ENCODE results near the gene TAB2. TPM values are rescaled to one million over a fixed set of nuclear protein-coding genes. Genes with fewer than 3 reads are reported as not detected.
"Not testable (repeated sequence)": the region's sequence is repeated elsewhere in the genome, so short reads cannot be mapped to it uniquely, and the experiment has no call there.

TAB2 gene
- total RNA-seq, 6 donors from 2014 or later, result 46.5 to 99.5 (median 52.7) TPM

- no peaks in the 10 kb centered on the region for H3K36me3 ChIP-seq
- no peak overlapping the region for H3K4me3 ChIP-seq
- ATAC-seq (ENCODE audit: low FRiP score in 2 of 2) (no peak), DNase-seq (no peak)
- H3K27me3 ChIP-seq, result no peaks in the 10 kb centered on the region
- peaks cover 3 to 14% (median 11%) of the 10 kb centered on the region in 4 donors for H3K4me1 ChIP-seq
- TF ChIP-seq POLR2A (IDR thresholded peaks at IDR 0.05) (no peak), EP300 (IDR thresholded peaks at IDR 0.05) (no peak), POLR2AphosphoS5 (IDR thresholded peaks at IDR 0.05) (no peak), CTCF (IDR thresholded peaks at IDR 0.05) (no peak)
- no peak overlapping the region for H3K27ac ChIP-seq
- no peaks in the 10 kb centered on the region for H3K9me3 ChIP-seq
- WGBS, 2 donors, result 60 to 68% methylated on average over 2 of the region's 2 CpGs
Measured at GRCh38 chr6:149347067-149347466, 29.6 kb downstream of the TAB2 start.

GRCh38 chr6:149349279-149349678 is 31.8 kb downstream of the TAB2 start:
- ATAC-seq (ENCODE audit: low FRiP score in 2 of 2); H3K27me3 ChIP-seq; H3K36me3 ChIP-seq; H3K4me1 ChIP-seq; H3K9me3 ChIP-seq; H3K27ac ChIP-seq; H3K4me3 ChIP-seq; DNase-seq: not testable (repeated sequence)
- WGBS, 2 donors, result 91 to 93% methylated on average over 6 of the region's 6 CpGs

GRCh38 chr6:149354009-149354408 is 36.5 kb downstream of the TAB2 start:
- no peak for ATAC-seq (ENCODE audit: low FRiP score in 2 of 2)
- no peak overlapping the region for H3K4me3 ChIP-seq
- H3K27me3 ChIP-seq, result no peaks in the 10 kb centered on the region
- H3K27ac ChIP-seq, result no peak overlapping the region
- no peaks in the 10 kb centered on the region for H3K36me3 ChIP-seq
- no peaks in the 10 kb centered on the region for H3K9me3 ChIP-seq
- DNase-seq, result no peak
- WGBS, 2 donors, result 73 to 76% methylated on average over 2 of the region's 2 CpGs
- H3K4me1 ChIP-seq, result peaks cover 0 to 4% (median 2%) of the 10 kb centered on the region in 4 donors
- no peak for TF ChIP-seq EP300 (IDR thresholded peaks at IDR 0.05)
- no peak for TF ChIP-seq POLR2A (IDR thresholded peaks at IDR 0.05)
- no peak for TF ChIP-seq POLR2AphosphoS5 (IDR thresholded peaks at IDR 0.05)
- no peak for TF ChIP-seq CTCF (IDR thresholded peaks at IDR 0.05)

GRCh38 chr6:149356081-149356750 is 38.7 kb downstream of the TAB2 start:
- Histone ChIP-seq H3K36me3 (no peaks in the 10 kb centered on the region), H3K27ac (no peak overlapping the region), H3K9me3 (no peaks in the 10 kb centered on the region), H3K4me3 (no peak overlapping the region), H3K4me1 (peaks cover 0 to 4% (median 2%) of the 10 kb centered on the region in 4 donors), H3K27me3 (no peaks in the 10 kb centered on the region)
- WGBS, 2 donors, result 75 to 86% methylated on average over 6 of the region's 6 CpGs
- no peak for ATAC-seq (ENCODE audit: low FRiP score in 2 of 2)
- no peak for DNase-seq
- no peak for TF ChIP-seq EP300 (IDR thresholded peaks at IDR 0.05)
- no peak for TF ChIP-seq POLR2AphosphoS5 (IDR thresholded peaks at IDR 0.05)
- no peak for TF ChIP-seq CTCF (IDR thresholded peaks at IDR 0.05)
- no peak for TF ChIP-seq POLR2A (IDR thresholded peaks at IDR 0.05)

- DNase-seq, result no peak
- H3K9me3 ChIP-seq, result no peaks in the 10 kb centered on the region
- H3K4me3 ChIP-seq, result no peak overlapping the region
- 92 to 95% methylated on average over 17 of the region's 17 CpGs for WGBS, 2 donors
- H3K4me1 ChIP-seq, result peaks cover 0 to 4% (median 2%) of the 10 kb centered on the region in 4 donors
- no peak for ATAC-seq (ENCODE audit: low FRiP score in 2 of 2)
- no peaks in the 10 kb centered on the region for H3K36me3 ChIP-seq
- H3K27ac ChIP-seq, result no peak overlapping the region
- H3K27me3 ChIP-seq, result no peaks in the 10 kb centered on the region
- TF ChIP-seq EP300 (IDR thresholded peaks at IDR 0.05) (no peak), POLR2A (IDR thresholded peaks at IDR 0.05) (no peak), CTCF (IDR thresholded peaks at IDR 0.05) (no peak), POLR2AphosphoS5 (IDR thresholded peaks at IDR 0.05) (no peak)
Measured at GRCh38 chr6:149357726-149358538, 40.4 kb downstream of the TAB2 start.
